ENCODE results near the gene ARHGAP10.

DNA sequence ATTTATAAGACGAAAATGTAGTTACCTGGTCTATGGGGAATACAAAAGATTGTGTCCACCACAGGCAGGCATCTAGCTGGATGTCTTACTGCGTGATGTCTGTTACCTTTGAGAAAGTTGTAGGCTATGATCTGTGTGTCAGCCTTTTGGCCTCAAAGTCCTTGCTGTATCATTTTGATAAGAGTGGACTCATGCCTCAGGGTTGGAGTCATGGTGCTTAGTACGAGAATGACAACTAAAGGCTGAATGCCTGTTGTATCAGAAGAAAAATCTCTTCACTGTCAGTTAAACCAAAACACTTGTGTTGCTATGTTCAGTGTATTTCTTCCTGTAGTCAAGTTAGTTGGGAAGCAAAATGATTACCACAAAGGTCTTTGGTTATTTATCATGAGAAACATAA lies 226.2 kb downstream of the ARHGAP10 start:
- TF ChIP-seq, protein P1, sequence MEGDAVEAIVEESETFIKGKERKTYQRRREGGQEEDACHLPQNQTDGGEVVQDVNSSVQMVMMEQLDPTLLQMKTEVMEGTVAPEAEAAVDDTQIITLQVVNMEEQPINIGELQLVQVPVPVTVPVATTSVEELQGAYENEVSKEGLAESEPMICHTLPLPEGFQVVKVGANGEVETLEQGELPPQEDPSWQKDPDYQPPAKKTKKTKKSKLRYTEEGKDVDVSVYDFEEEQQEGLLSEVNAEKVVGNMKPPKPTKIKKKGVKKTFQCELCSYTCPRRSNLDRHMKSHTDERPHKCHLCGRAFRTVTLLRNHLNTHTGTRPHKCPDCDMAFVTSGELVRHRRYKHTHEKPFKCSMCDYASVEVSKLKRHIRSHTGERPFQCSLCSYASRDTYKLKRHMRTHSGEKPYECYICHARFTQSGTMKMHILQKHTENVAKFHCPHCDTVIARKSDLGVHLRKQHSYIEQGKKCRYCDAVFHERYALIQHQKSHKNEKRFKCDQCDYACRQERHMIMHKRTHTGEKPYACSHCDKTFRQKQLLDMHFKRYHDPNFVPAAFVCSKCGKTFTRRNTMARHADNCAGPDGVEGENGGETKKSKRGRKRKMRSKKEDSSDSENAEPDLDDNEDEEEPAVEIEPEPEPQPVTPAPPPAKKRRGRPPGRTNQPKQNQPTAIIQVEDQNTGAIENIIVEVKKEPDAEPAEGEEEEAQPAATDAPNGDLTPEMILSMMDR (IDR thresholded peaks at IDR 0.05) = no peak
- TF ChIP-seq EZH2phosphoT487 (IDR thresholded peaks at IDR 0.05) (no peak), EZH2 (IDR thresholded peaks at IDR 0.05) (no peak)

All from neural progenitor cell (in vitro differentiated cells).